ENCODE results near the gene TLNRD1.

- no peak for TF ChIP-seq GATA2 (IDR thresholded peaks at IDR 0.05; ENCODE audit: low read depth, low read length)
- no peak for TF ChIP-seq GATA3 (IDR thresholded peaks at IDR 0.05; ENCODE audit: low read depth, low read length)
These were observed 25.1 kb downstream of the TLNRD1 start for GRCh38 chr15:81025721-81026370.

Data from SH-SY5Y (cell line).